A673 (cell line): ENCODE results near the gene C6. TPM values are rescaled to one million over a fixed set of nuclear protein-coding genes. Genes with fewer than 3 reads are reported as not detected.
"Not testable (repeated sequence)": the region's sequence is repeated elsewhere in the genome, so short reads cannot be mapped to it uniquely, and the experiment has no call there.

Experiments
- BruUV-seq: library from RNA; stranded (reverse); fragments of 400-500 nt; replicated peaks from 2 replicates; lab custom pipeline; 2021; lab: Mats Ljungman, UMichigan
- CTCF ChIA-PET: fragments of 300-600 bp; sonication (Branson Sonifier 250); formaldehyde crosslinking; loops from one replicate; lab custom pipeline; 2022; ENCODE audit warnings: antibody characterized with exemption; lab: Charles Lee
- POLR2A ChIA-PET: fragments of 300-600 bp; sonication (Branson Sonifier 250); formaldehyde crosslinking; loops from one replicate; lab custom pipeline; 2022; ENCODE audit warnings: antibody characterized with exemption; ENCODE audit not compliant: low non-redundant PET; lab: Charles Lee
- DNase-seq: peaks from one replicate; pipeline ENCODE4 v3.0.0-alpha.2; 2015; ENCODE audit warnings: low spot score
- H3K27ac ChIP-seq: fragments of 200-600 bp; sonication (generic); 2 replicates; pipeline ENCODE4 v1.5.1; 2016; ENCODE audit warnings: mixed run types, low read depth, mild to moderate bottlenecking, mixed read lengths, antibody characterized with exemption, low read length; ENCODE audit not compliant: poor library complexity, severe bottlenecking
- H3K27me3 ChIP-seq: fragments of 200-600 bp; sonication (generic); replicated peaks from 2 replicates; pipeline ENCODE4 v1.6.1; 2017; ENCODE audit warnings: mixed run types, low read depth, mild to moderate bottlenecking, mixed read lengths, antibody characterized with exemption, low read length; ENCODE audit not compliant: insufficient read depth, poor library complexity
- H3K36me3 ChIP-seq: fragments of 200-600 bp; sonication (generic); 2 replicates; pipeline ENCODE4 v1.6.1; 2016; ENCODE audit warnings: mixed run types, mild to moderate bottlenecking, mixed read lengths, antibody characterized with exemption, low read length; ENCODE audit not compliant: insufficient read depth, poor library complexity, severe bottlenecking
- H3K4me1 ChIP-seq: fragments of 200-600 bp; sonication (generic); 2 replicates; pipeline ENCODE4 v1.6.1; 2017; ENCODE audit warnings: mixed run types, mild to moderate bottlenecking, mixed read lengths, antibody characterized with exemption, low read length; ENCODE audit not compliant: insufficient read depth, poor library complexity, severe bottlenecking
- H3K4me3 ChIP-seq: fragments of 200-600 bp; sonication (generic); 2 replicates; pipeline ENCODE4 v1.5.1; 2016; ENCODE audit warnings: low read depth, mixed run types, mild to moderate bottlenecking, mixed read lengths, low read length; ENCODE audit not compliant: poor library complexity, severe bottlenecking
- H3K9me3 ChIP-seq: fragments of 200-600 bp; sonication (generic); 2 replicates; pipeline ENCODE4 v1.6.1; 2016; ENCODE audit warnings: mixed run types, low read depth, mild to moderate bottlenecking, mixed read lengths, antibody characterized with exemption, low read length; ENCODE audit not compliant: poor library complexity, severe bottlenecking
- EZH2 ChIP-seq: fragments of 200-600 bp; sonication (generic); IDR thresholded peaks from 2 replicates; pipeline ENCODE4 v1.6.1; 2017; ENCODE audit warnings: borderline replicate concordance, low read depth, mild to moderate bottlenecking, mixed read lengths, antibody characterized with exemption, low read length; ENCODE audit not compliant: poor library complexity, severe bottlenecking
- intact Hi-C: fragments of 100-400 bp; cut with micrococcal nuclease; formaldehyde crosslinking; loops from one replicate; pipeline ENCODE4 v1.10.0; 2022; ENCODE audit not compliant: unreplicated experiment
- total RNA-seq: library from RNA; stranded (reverse); gene quantifications from 2 replicates; pipeline ENCODE4 v1.2.3, GENCODE V29; 2021
- TF ChIP-seq, protein P1 (sequence below): fragments of 300-800, 200-600 bp; sonication (generic); conservative IDR thresholded peaks from 2 replicates; pipeline ENCODE4 v1.5.1; 2017; ENCODE audit warnings: low read depth, mild to moderate bottlenecking, antibody characterized with exemption, low read length, moderate library complexity, mixed read lengths

C6 gene
- total RNA-seq, 1 experiment from 2014 or later: 6.1 TPM

DNA sequence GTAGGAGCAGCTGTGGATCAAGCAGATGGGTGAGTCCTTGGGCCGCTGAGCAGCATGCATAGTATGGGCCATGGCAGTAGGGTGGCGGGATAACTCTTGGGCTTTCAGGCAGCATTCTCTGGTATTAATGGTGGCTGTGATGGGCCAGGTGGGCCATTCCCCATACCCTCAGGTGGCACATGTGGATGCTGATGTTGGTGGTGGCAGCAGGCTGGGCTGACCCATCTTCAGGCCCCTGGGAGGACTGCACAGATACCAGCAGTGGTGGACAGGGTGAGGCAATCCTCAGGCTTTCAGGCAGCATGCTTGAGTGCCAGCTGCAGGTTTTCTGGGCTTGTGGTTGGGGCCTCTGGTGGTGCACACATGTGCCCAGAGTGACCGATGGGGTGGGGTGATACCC, 27.1 kb upstream of the C6 start:
- H3K4me3 ChIP-seq: no peak overlapping the region
- H3K27me3 ChIP-seq: no peaks in the 10 kb centered on the region
- no peaks in the 10 kb centered on the region for H3K4me1 ChIP-seq
- intact Hi-C loops: no loop called here
- H3K9me3 ChIP-seq: peaks cover 9% of the 10 kb centered on the region
- TF ChIP-seq, protein P1, sequence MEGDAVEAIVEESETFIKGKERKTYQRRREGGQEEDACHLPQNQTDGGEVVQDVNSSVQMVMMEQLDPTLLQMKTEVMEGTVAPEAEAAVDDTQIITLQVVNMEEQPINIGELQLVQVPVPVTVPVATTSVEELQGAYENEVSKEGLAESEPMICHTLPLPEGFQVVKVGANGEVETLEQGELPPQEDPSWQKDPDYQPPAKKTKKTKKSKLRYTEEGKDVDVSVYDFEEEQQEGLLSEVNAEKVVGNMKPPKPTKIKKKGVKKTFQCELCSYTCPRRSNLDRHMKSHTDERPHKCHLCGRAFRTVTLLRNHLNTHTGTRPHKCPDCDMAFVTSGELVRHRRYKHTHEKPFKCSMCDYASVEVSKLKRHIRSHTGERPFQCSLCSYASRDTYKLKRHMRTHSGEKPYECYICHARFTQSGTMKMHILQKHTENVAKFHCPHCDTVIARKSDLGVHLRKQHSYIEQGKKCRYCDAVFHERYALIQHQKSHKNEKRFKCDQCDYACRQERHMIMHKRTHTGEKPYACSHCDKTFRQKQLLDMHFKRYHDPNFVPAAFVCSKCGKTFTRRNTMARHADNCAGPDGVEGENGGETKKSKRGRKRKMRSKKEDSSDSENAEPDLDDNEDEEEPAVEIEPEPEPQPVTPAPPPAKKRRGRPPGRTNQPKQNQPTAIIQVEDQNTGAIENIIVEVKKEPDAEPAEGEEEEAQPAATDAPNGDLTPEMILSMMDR: no peak
- no peak for TF ChIP-seq EZH2
- no peaks in the 10 kb centered on the region for H3K36me3 ChIP-seq
- no peak for DNase-seq
- no peak overlapping the region for H3K27ac ChIP-seq
- POLR2A ChIA-PET: no interaction called here
- CTCF ChIA-PET: interaction anchor here (0.6 kb wide), 1 partner anchor 125 kb away, joined by 3 read pairs; no protein-coding TSS in a partner anchor
- BruUV-seq: no TSS peak

DNA sequence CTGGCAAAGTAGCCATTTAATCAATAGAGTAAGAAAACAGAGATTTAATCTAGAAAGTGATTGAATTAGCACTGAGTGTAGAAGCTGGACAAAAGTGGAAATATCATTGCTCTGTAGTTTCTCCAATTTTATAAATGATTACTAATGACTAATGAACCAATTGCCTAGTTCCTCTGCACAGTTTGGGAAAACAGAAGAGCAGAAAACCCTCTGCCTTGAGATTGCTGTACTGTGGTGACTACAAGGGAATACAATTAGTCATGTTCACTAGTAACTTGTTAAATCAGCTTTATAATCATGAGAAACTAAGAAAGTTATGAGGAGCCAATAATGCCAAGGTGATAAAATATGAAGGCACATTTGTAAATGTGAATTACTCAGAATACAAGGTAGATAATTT, 21.1 kb upstream of the C6 start:
- ChIA-PET POLR2A (no interaction called here), CTCF (no interaction called here)
- no peaks in the 10 kb centered on the region for H3K4me1 ChIP-seq
- H3K9me3 ChIP-seq: peaks cover 11% of the 10 kb centered on the region
- no peak overlapping the region for H3K27ac ChIP-seq
- H3K4me3 ChIP-seq: no peak overlapping the region
- intact Hi-C loops: no loop called here
- no peak for DNase-seq
- no TSS peak for BruUV-seq
- TF ChIP-seq, protein P1: no peak
- no peak for TF ChIP-seq EZH2
- H3K27me3 ChIP-seq: no peaks in the 10 kb centered on the region
- H3K36me3 ChIP-seq: no peaks in the 10 kb centered on the region

DNA sequence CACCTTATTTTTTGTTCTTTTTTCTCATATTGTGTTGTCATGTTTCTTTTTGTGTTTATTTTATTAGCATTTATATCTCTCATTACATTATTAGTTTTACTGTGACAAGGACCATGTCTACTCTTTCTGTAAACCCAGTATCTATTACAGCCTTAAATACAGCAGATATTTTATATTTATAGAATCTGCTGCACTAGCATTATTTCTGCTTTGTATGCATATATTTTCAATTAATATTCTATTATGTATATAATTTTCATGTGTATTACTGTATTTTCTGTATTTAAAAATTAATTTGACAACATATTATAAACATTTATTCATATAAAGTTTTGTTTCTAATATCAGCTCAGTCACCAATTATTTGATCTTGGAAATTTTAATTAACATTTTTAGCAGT, 19.5 kb upstream of the C6 start:
- Histone ChIP-seq H3K4me1 (no peaks in the 10 kb centered on the region), H3K27me3 (no peaks in the 10 kb centered on the region), H3K9me3 (peaks cover 8% of the 10 kb centered on the region), H3K36me3 (no peaks in the 10 kb centered on the region), H3K27ac (no peak overlapping the region), H3K4me3 (no peak overlapping the region)
- no TSS peak for BruUV-seq
- TF ChIP-seq, protein P1: no peak
- no peak for TF ChIP-seq EZH2
- intact Hi-C loops: no loop called here
- ChIA-PET CTCF (no interaction called here), POLR2A (no interaction called here)
- DNase-seq: no peak

DNA sequence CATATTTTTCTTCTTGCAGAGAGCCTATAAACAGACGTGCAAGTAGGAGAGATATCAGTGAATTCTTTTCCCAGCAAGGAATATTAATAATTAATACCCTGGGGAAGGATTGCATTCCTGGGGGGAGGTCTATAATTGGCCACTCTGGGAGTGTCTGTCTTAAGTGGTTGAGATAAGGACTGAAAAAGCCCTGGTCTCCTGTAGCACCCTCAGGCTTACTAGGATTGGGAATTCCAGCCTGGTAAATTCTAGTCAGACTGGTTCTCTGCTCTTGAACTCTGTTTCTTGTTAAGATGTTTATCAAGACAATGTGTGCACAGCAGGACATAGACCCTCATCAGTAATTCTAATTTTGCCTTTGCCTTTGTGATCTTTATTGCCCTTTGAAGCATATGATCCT, 16.9 kb upstream of the C6 start:
- CTCF ChIA-PET, POLR2A ChIA-PET, BruUV-seq, H3K4me1 ChIP-seq, H3K27me3 ChIP-seq, DNase-seq, H3K4me3 ChIP-seq, H3K9me3 ChIP-seq, H3K36me3 ChIP-seq, H3K27ac ChIP-seq, intact Hi-C loops: not testable (repeated sequence)
